ENCODE results near the gene C11orf24.

C11orf24 gene

GRCh38 chr11:68242616-68243015 is 29.2 kb downstream of the C11orf24 start:
- no peak for DNase-seq

- no peak for DNase-seq
Measured at GRCh38 chr11:68231621-68232020, 40.2 kb downstream of the C11orf24 start.

GRCh38 chr11:68229601-68230000 is 42.2 kb downstream of the C11orf24 start:
- DNase-seq: no peak

- no peak for DNase-seq
Measured at GRCh38 chr11:68226421-68226820, 45.4 kb downstream of the C11orf24 start.

DNA sequence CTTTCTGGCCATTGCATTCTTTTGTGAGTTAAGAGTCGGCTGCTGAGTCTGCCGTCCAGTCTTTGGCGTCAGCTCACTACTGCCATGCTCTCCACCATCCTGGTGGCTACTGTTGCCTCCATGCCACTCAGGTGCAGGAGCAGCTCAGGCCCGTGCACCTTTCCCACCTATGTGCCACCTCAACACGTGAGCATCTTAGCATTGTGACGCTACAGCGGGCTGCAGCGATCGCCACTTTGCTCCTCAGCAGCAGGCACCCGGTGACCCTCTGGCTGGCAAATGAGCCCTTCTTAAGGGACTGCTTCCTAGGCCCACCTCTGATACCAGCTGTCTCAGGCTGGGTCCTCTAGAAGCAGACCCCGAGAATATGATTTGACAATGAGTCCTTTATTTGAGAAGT is 47.2 kb downstream of the C11orf24 start:
- DNase-seq: no peak

DNA sequence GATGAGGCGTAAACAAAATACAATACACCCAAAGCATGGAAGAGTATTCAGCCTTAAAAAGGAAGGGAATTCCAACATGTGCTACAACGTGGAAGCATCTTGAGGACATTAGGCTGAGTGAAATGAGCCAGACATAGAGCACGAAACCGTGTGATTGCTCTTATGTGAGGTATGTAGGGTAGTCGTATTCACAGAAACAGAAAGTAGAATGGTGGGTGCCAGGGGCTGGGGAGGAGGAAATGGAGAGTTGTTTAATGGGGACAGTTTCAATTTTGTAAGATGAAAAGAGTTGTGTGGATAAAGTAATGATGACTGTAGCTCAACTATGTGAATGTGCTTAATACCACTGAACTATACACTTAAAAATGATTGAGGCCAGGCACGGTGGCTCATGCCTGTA is 48.5 kb downstream of the C11orf24 start:
- DNase-seq: no peak

DNA sequence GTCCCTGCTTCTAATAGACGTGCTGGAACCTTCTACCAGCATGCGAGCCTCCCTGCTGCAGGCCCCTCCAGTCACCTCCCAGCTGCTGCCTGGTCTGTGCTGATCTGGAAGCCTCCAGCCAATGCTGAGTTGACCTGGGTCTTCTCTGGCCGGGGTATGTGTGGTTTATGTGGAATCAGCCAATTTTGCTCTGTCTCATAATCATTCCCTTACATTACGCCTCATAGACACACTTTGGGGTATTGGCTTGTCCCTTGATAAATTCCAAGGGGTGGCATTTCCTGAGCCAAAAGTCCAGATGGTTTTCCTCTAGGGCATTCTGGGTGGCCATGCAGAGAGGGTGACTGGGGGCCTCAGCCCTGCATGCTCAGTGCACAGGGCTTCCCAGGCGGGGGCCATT is 50.4 kb downstream of the C11orf24 start:
- no peak for DNase-seq

DNA sequence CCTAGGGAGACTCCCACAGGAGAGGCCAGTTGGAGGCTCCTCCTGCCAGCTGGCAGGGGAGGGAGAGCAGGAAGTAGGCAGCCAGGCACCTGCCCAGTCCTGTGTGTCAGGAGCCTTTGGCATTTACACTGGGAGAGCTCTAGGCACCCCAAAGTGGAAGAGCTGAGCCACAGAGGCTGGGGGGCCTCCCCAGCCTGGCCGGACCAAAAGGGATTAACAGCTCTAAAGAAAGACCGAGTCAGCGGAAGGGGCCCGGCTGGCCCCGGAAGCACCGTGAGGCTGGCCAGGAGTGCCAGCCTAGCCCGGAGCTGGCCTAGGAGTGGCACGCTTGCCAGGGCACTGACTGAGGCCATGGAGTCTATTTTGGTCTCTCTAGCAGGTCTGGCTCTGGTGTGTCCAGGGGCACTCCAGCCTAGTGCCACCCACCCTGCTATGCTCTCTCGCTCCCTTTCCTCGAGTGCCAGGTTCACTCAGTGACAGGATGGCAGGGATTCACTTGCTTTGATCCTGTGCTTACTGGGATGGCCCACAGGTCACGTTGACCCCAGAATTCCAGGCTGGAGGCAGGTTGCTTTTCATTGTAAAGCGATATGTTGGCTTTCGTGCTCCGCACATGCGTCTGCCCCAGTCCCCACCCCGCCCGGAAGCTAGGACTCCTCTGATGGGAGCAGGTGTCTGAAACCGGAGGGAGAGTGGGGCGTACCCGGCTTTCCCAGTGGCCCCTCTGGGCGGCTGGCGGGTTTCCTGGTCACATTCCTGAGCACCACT is 55.4 kb downstream of the C11orf24 start:
- DNase-seq: no peak

DNA sequence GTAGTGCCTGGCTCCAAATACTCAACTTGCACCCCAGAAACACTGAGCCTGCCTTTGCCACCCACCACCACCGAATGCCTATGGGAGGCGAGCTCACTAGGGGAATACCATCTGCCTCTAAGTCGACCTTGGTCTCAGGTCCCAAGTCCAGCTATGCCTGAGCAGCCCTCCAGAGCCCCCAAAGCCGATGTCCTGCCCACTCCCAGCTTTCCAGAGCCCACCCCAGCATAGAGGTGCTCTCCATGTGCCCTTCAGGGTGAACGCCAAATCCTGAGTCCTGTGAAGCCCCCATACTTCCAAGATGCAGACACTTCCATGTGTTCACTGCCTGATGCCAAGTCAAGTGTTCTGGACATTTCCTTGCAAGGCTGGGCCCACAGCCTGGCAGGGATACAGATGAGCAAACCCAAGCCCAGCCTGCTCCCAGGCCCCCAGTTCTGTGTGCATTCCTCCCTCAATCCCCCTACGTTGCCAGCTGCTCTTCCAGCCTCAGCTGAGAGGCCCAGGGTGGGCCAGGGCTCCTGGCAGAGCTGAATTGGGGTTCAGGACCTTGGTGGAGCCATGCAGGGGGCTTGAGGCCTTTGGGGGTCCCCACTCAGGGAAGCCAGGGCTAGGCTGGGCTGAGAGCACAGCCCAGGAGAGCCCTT is 56.1 kb downstream of the C11orf24 start:
- no peak for DNase-seq

DNA sequence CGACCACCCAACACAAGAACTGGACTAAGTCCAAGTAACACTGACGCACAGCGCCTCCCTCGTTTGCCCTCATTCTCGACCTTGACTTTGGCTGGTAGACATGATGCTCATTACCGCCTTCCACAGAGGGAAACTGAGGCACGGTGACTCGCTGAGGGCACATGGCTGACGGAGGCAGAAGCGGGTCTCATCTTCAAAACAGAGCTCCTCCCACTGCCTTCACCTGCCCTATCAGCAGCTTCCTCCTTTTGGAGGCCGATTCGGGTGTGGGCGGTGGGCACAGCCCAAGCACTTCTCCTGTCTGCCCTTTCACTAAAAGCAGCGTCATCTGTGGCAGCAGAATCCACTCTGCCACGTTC is 56.7 kb downstream of the C11orf24 start:
- no peak for DNase-seq

- DNase-seq: no peak
Measured at GRCh38 chr11:68214173-68215086, 57.3 kb downstream of the C11orf24 start.

GRCh38 chr11:68213555-68214172 is 58.1 kb downstream of the C11orf24 start:
- DNase-seq: peak; percentile 85

DNA sequence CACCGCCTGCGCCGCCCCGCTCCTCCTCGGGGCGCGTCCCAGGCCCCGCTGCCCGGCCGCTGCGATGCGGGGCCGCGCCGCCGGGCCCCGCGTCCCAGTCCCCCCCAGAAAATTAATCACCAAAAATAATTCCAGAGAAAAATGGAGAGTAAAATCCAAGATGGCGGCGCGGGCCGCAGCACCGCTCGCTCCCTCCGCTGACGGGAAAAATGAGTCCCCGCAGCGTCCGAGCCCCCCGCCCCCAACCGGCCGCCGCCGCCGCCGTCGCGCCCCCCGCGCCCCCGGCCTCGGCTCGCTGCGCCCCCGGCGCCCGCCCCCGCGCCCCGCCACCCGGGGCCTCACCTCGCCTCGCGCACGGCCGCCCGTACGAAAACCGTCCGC is 58.6 kb downstream of the C11orf24 start, which contains the start of gene KMT5B:
KMT5B (minus strand) TSS at position 162 of the 381 bp plus-strand sequence. CDS start 23,220 bp downstream, outside the sequence.
- peak; percentile 22 for DNase-seq

GRCh38 chr11:68212421-68213134 is 59.2 kb downstream of the C11orf24 start:
- DNase-seq: peak; percentile 58

- no peak for DNase-seq
Measured at GRCh38 chr11:68211546-68211945, 60.2 kb downstream of the C11orf24 start.
